ENCODE data around the gene TGM1. TPM values are rescaled to one million over a fixed set of nuclear protein-coding genes. Genes with fewer than 3 reads are reported as not detected.

The TGM1 gene
- total RNA-seq, 1 donor from 2014 or later, result 10.1 TPM

DNA sequence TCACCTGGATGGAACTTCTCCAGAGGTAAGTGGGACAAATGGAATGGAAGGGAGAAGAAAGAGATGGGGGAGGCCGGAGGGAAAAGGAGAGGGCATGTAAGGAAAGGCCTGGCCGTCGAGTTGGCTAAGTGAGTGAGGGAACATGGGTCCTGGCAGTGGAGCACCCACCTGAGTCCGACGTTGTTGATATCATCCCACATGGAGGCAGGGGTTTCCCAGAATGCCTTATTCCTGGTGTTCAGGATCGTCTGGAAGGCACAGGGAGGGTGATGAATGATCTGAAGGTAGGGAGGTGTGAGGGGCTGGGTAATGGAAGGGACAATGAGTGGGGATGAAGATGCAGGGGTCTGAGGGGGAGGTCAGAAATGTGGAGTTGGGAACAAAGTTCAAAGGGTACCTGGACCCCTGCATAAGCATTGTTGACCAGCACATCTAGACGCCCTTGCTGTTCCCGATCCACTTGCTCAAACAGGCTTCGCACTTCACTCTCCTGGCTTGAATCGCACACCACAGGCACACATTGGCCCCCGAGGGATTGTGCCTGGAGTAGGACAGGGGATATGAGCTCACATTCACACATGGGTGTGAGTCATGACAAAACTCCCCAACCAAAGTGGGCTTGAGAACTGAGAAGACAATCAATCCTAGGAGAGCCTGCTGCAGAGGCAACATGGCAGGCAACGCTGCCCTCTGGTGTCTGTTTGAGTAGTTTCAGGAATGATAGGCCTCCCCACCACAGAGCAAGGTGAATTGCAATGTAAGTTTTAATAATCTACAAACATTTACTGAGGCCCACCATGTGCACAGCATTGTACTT is 33.6 kb upstream of the TGM1 start:
- H3K36me3 Mint-ChIP-seq, result peaks cover 4% of the 10 kb centered on the region
- peaks cover 32% of the 10 kb centered on the region for H3K4me1 Mint-ChIP-seq (ENCODE audit: unreplicated experiment)

GRCh38 chr14:24293525-24293924 is 30.5 kb upstream of the TGM1 start:
- no peak overlapping the region for H3K4me3 Mint-ChIP-seq
- no peaks in the 10 kb centered on the region for H3K9me3 Mint-ChIP-seq
- no peak overlapping the region for H3K27ac Mint-ChIP-seq
- H3K36me3 Mint-ChIP-seq, result peaks cover 7% of the 10 kb centered on the region
- TF ChIP-seq, protein P1, sequence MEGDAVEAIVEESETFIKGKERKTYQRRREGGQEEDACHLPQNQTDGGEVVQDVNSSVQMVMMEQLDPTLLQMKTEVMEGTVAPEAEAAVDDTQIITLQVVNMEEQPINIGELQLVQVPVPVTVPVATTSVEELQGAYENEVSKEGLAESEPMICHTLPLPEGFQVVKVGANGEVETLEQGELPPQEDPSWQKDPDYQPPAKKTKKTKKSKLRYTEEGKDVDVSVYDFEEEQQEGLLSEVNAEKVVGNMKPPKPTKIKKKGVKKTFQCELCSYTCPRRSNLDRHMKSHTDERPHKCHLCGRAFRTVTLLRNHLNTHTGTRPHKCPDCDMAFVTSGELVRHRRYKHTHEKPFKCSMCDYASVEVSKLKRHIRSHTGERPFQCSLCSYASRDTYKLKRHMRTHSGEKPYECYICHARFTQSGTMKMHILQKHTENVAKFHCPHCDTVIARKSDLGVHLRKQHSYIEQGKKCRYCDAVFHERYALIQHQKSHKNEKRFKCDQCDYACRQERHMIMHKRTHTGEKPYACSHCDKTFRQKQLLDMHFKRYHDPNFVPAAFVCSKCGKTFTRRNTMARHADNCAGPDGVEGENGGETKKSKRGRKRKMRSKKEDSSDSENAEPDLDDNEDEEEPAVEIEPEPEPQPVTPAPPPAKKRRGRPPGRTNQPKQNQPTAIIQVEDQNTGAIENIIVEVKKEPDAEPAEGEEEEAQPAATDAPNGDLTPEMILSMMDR (conservative IDR thresholded peaks at IDR 0.05), result no peak
- H3K27me3 Mint-ChIP-seq, result no peaks in the 10 kb centered on the region
- H3K4me1 Mint-ChIP-seq (ENCODE audit: unreplicated experiment), result peaks cover 13% of the 10 kb centered on the region
- DNase-seq (ENCODE audit: extremely low spot score, unreplicated experiment), result no peak

More for the DNA sequence above, 33.6 kb upstream of the TGM1 start:
- no peaks in the 10 kb centered on the region for H3K9me3 Mint-ChIP-seq
- DNase-seq (ENCODE audit: extremely low spot score, unreplicated experiment), result no peak
- peak overlapping the region; percentile 35 for H3K4me3 Mint-ChIP-seq
- H3K27ac Mint-ChIP-seq, result peak overlapping the region; percentile 83
- TF ChIP-seq, protein P1 (conservative IDR thresholded peaks at IDR 0.05), result peak; percentile 84
- no peaks in the 10 kb centered on the region for H3K27me3 Mint-ChIP-seq

- TF ChIP-seq, protein P1 (conservative IDR thresholded peaks at IDR 0.05), result no peak
- Mint-ChIP-seq H3K4me3 (no peak overlapping the region), H3K4me1 (ENCODE audit: unreplicated experiment) (peaks cover 8% of the 10 kb centered on the region), H3K27ac (no peak overlapping the region), H3K9me3 (no peaks in the 10 kb centered on the region), H3K27me3 (no peaks in the 10 kb centered on the region), H3K36me3 (peaks cover 7% of the 10 kb centered on the region)
- DNase-seq (ENCODE audit: extremely low spot score, unreplicated experiment), result no peak
Observed at GRCh38 chr14:24292118-24292807, 29.3 kb upstream of the TGM1 start.

DNA sequence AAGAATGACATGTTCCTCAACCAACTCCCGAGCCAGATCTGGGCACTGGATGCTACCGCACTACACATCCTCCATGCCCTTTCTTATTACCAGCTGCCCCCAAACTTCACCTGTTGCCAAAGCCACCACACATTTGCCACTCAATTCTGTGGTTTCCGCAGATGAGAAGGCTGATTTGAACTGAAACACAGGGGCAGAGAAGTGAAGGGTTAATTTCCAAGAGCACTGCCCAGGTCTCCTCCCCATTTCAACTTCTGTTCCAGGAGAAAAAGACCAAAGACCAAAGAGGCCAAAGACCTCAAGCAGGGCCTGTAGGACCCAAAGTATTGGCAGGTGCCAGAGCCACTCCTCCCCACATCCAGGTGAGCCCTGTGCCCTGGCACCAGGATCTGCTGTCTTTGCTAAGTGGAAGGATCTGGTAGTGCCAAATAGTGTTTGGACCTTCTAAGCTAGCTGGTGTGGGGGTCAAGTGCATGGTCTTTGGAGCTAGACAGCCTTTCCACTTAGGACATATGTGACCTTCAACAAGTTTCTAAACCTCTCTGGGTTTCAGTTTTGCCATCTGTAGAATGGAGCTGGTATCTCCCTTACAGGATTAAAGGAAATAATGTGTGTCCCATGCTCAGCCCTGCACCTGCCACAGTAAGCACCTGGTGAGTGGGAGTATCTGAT is 28.6 kb upstream of the TGM1 start:
- Mint-ChIP-seq H3K27me3 (no peaks in the 10 kb centered on the region), H3K4me3 (no peak overlapping the region), H3K27ac (no peak overlapping the region), H3K36me3 (peaks cover 4% of the 10 kb centered on the region), H3K9me3 (no peaks in the 10 kb centered on the region), H3K4me1 (ENCODE audit: unreplicated experiment) (peaks cover 2% of the 10 kb centered on the region)
- TF ChIP-seq, protein P1 (conservative IDR thresholded peaks at IDR 0.05), result no peak
- no peak for DNase-seq (ENCODE audit: extremely low spot score, unreplicated experiment)

DNA sequence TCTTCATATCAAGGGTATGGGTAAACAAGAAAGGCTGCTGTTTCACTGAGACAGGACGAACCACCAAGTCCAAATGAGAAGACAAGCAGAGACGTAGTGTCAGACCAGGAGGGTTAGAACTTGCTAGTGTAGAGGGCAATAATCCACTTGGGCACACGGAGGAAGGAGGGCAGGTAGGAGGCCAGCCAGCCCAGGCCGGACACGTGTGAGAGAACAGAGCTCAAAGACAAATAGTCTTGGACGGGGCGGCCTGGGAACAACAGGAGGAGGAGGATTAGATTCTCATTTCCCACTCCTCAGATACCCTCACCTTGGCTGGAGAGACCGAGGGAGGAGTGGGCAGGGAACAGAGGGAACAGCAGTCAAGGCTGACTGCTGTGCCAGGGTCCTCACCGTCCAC is 27.8 kb upstream of the TGM1 start:
- Mint-ChIP-seq H3K4me1 (ENCODE audit: unreplicated experiment) (no peaks in the 10 kb centered on the region), H3K27me3 (no peaks in the 10 kb centered on the region), H3K27ac (no peak overlapping the region), H3K36me3 (peaks cover 3% of the 10 kb centered on the region), H3K9me3 (no peaks in the 10 kb centered on the region), H3K4me3 (no peak overlapping the region)
- DNase-seq (ENCODE audit: extremely low spot score, unreplicated experiment), result no peak
- TF ChIP-seq, protein P1 (conservative IDR thresholded peaks at IDR 0.05), result no peak

Data from type B pancreatic cell (in vitro differentiated cells).